Breast epithelium (tissue), 4 donors: ENCODE data around the gene RBM26. TPM values are rescaled to one million over a fixed set of nuclear protein-coding genes. Genes with fewer than 3 reads are reported as not detected.

Source experiments
- DNase-seq, 2 donors: peaks; one replicate each; pipeline ENCODE4 v3.0.0-alpha.2; 2019; ENCODE audit warnings: low spot score in 2 of 2
- H3K27ac ChIP-seq, 2 donors: fragments of 200-600 bp; sonication (generic) in 1 of 2; one replicate each; pipeline ENCODE4 v1.5.1; 2016 to 2019; ENCODE audit warnings: mild to moderate bottlenecking in 1 of 2
- H3K27me3 ChIP-seq, 2 donors: fragments of 200-600 bp; sonication (generic) in 1 of 2; one replicate each; pipeline versions ENCODE4 v1.5.1 to v1.6.0; 2017 to 2019; ENCODE audit warnings: control low read depth in 1 of 2, mild to moderate bottlenecking in 1 of 2
- H3K36me3 ChIP-seq: fragments of 200-600 bp; one replicate; pipeline ENCODE4 v1.5.1; 2019
- H3K4me1 ChIP-seq, 2 donors: fragments of 200-600 bp; sonication (generic); one replicate each; pipeline ENCODE4 v1.5.1; 2016 to 2019; ENCODE audit warnings: control low read depth in 1 of 2
- H3K4me3 ChIP-seq, 3 donors: fragments of 200-600 bp; sonication (generic); 1 replicate in 2 of 3; 2 replicates in 1 of 3; pipeline ENCODE4 v1.5.1; 2016 to 2019; ENCODE audit warnings: mild to moderate bottlenecking in 3 of 3, moderate library complexity in 2 of 3
- H3K9me3 ChIP-seq, 2 donors: fragments of 200-600 bp; sonication (generic) in 1 of 2; one replicate each; pipeline ENCODE4 v1.5.1; 2016 to 2019; ENCODE audit warnings: control low read depth in 1 of 2
- CTCF ChIP-seq, 3 donors: fragments of 450-650 bp; IDR thresholded peaks; one replicate each; pipeline ENCODE4 v1.5.1; 2016 to 2017; ENCODE audit warnings: antibody characterized with exemption in 3 of 3, mild to moderate bottlenecking in 3 of 3, moderate library complexity in 3 of 3
- POLR2A ChIP-seq: fragments of 450-650 bp; IDR thresholded peaks from one replicate; pipeline ENCODE4 v1.6.1; 2016; ENCODE audit warnings: antibody characterized with exemption, mild to moderate bottlenecking, moderate library complexity
- POLR2AphosphoS5 ChIP-seq, 3 donors: sonication (generic); formaldehyde crosslinking; IDR thresholded peaks; one replicate each; pipeline ENCODE4 v1.6.1; 2017; ENCODE audit warnings: antibody characterized with exemption in 3 of 3
- intact Hi-C: fragments of 100-400 bp; cut with DNase I; formaldehyde crosslinking; loops from one replicate; pipeline ENCODE4 v1.15.1; 2023; ENCODE audit warnings: low total_unique reads
- total RNA-seq, 3 donors: library from RNA; depleted of rRNA; stranded (reverse); fragments of >200 nt; gene quantifications; one replicate each; pipeline ENCODE4 v1.1.0, GENCODE V29; 2016

The RBM26 gene
- total RNA-seq, 3 donors from 2014 or later = 31.7 to 70.1 (median 43.6) TPM

GRCh38 chr13:79392882-79393563 lies 13.0 kb downstream of the RBM26 start:
- H3K36me3 ChIP-seq = no peaks in the 10 kb centered on the region
- intact Hi-C loops = no loop called here
- H3K27ac ChIP-seq = no peak overlapping the region
- H3K4me1 ChIP-seq = no peaks in the 10 kb centered on the region
- peaks cover 0 to 3% of the 10 kb centered on the region in 2 donors for H3K9me3 ChIP-seq
- no peak for DNase-seq
- H3K27me3 ChIP-seq = no peaks in the 10 kb centered on the region
- no peak for TF ChIP-seq POLR2AphosphoS5 (IDR thresholded peaks at IDR 0.05)
- TF ChIP-seq POLR2A = no peak
- no peak for TF ChIP-seq CTCF (IDR thresholded peaks at IDR 0.05)
- no peak overlapping the region for H3K4me3 ChIP-seq

GRCh38 chr13:79389026-79389425 lies 17.0 kb downstream of the RBM26 start:
- Histone ChIP-seq H3K36me3 (no peaks in the 10 kb centered on the region), H3K27me3 (no peaks in the 10 kb centered on the region), H3K27ac (no peak overlapping the region), H3K4me1 (no peaks in the 10 kb centered on the region), H3K4me3 (no peak overlapping the region), H3K9me3 (no peaks in the 10 kb centered on the region)
- intact Hi-C loops = no loop called here
- no peak for DNase-seq
- TF ChIP-seq POLR2A = no peak
- TF ChIP-seq CTCF (IDR thresholded peaks at IDR 0.05) = no peak
- no peak for TF ChIP-seq POLR2AphosphoS5 (IDR thresholded peaks at IDR 0.05)

GRCh38 chr13:79387853-79388252 lies 18.2 kb downstream of the RBM26 start:
- H3K36me3 ChIP-seq = no peaks in the 10 kb centered on the region
- intact Hi-C loops = no loop called here
- H3K4me1 ChIP-seq = no peaks in the 10 kb centered on the region
- no peak for DNase-seq
- TF ChIP-seq POLR2A = no peak
- TF ChIP-seq POLR2AphosphoS5 (IDR thresholded peaks at IDR 0.05) = no peak
- TF ChIP-seq CTCF (IDR thresholded peaks at IDR 0.05) = no peak
- H3K9me3 ChIP-seq = peaks cover 0 to 3% of the 10 kb centered on the region in 2 donors
- H3K27ac ChIP-seq = no peak overlapping the region
- no peaks in the 10 kb centered on the region for H3K27me3 ChIP-seq
- no peak overlapping the region for H3K4me3 ChIP-seq

- H3K27ac ChIP-seq = no peak overlapping the region
- no peak for DNase-seq
- no peaks in the 10 kb centered on the region for H3K4me1 ChIP-seq
- H3K9me3 ChIP-seq = peaks cover 0 to 9% of the 10 kb centered on the region in 2 donors
- intact Hi-C loops = no loop called here
- H3K36me3 ChIP-seq = no peaks in the 10 kb centered on the region
- no peaks in the 10 kb centered on the region for H3K27me3 ChIP-seq
- TF ChIP-seq POLR2A = no peak
- TF ChIP-seq CTCF (IDR thresholded peaks at IDR 0.05) = no peak
- TF ChIP-seq POLR2AphosphoS5 (IDR thresholded peaks at IDR 0.05) = no peak
- no peak overlapping the region for H3K4me3 ChIP-seq
Observed at GRCh38 chr13:79386125-79386826, 19.8 kb downstream of the RBM26 start.

- Histone ChIP-seq H3K4me3 (no peak overlapping the region), H3K36me3 (no peaks in the 10 kb centered on the region), H3K27ac (no peak overlapping the region), H3K9me3 (peaks cover 0 to 9% of the 10 kb centered on the region in 2 donors), H3K4me1 (no peaks in the 10 kb centered on the region), H3K27me3 (no peaks in the 10 kb centered on the region)
- intact Hi-C loops = no loop called here
- TF ChIP-seq POLR2A = no peak
- TF ChIP-seq CTCF (IDR thresholded peaks at IDR 0.05) = no peak
- TF ChIP-seq POLR2AphosphoS5 (IDR thresholded peaks at IDR 0.05) = no peak
- no peak for DNase-seq
Observed at GRCh38 chr13:79385694-79386093, 20.4 kb downstream of the RBM26 start.
